Measurements from ENCODE around the gene APMAP. TPM values are rescaled to one million over a fixed set of nuclear protein-coding genes. Genes with fewer than 3 reads are reported as not detected.

APMAP gene
- total RNA-seq, 2 experiments from 2014 or later, result 36.7 to 40.0 TPM

- Mint-ChIP-seq H3K4me3 (peak overlapping the region; percentile 16), H3K27ac (peak overlapping the region; percentile 57), H3K36me3 (ENCODE audit: low read depth) (no peaks in the 10 kb centered on the region), H3K27me3 (no peaks in the 10 kb centered on the region), H3K4me1 (ENCODE audit: low read depth) (peaks cover 47% of the 10 kb centered on the region), H3K9me3 (no peaks in the 10 kb centered on the region)
- ChIA-PET CTCF (interaction anchor here (1.0 kb wide), 1 partner anchor 9 kb away, joined by 4 read pairs; no protein-coding TSS in a partner anchor), POLR2A (interaction anchor here (0.9 to 1.7 kb wide), 2 partner anchors 21 to 44 kb away, joined by 3 to 6 read pairs; no protein-coding TSS in a partner anchor)
- no peak for TF ChIP-seq CTCF (IDR thresholded peaks at IDR 0.05)
- intact Hi-C loops (cut with micrococcal nuclease), result no loop called here
- DNase-seq, result peak; percentile 52
- peak; percentile 69 for ATAC-seq
Observed at GRCh38 chr20:25035921-25036320, 43.4 kb upstream of the APMAP start.

GRCh38 chr20:25033924-25034300 is 41.4 kb upstream of the APMAP start:
- DNase-seq (no peak), ATAC-seq (no peak)
- intact Hi-C loops (cut with micrococcal nuclease), result no loop called here
- Mint-ChIP-seq H3K9me3 (no peaks in the 10 kb centered on the region), H3K27ac (no peak overlapping the region), H3K36me3 (ENCODE audit: low read depth) (peaks cover 4% of the 10 kb centered on the region), H3K4me1 (ENCODE audit: low read depth) (peaks cover 40% of the 10 kb centered on the region), H3K4me3 (no peak overlapping the region), H3K27me3 (no peaks in the 10 kb centered on the region)
- no peak for TF ChIP-seq CTCF (IDR thresholded peaks at IDR 0.05)
- CTCF ChIA-PET, result interaction anchor here (0.7 to 1.7 kb wide), 5 partner anchors 12 to 40 kb away, joined by 3 to 4 read pairs (median 3); no protein-coding TSS in a partner anchor
- POLR2A ChIA-PET, result interaction anchor here (1.1 to 1.6 kb wide), 3 partner anchors 25 to 84 kb away, joined by 3 to 4 read pairs (median 3); partner anchors contain the start of gene ACSS1

DNA sequence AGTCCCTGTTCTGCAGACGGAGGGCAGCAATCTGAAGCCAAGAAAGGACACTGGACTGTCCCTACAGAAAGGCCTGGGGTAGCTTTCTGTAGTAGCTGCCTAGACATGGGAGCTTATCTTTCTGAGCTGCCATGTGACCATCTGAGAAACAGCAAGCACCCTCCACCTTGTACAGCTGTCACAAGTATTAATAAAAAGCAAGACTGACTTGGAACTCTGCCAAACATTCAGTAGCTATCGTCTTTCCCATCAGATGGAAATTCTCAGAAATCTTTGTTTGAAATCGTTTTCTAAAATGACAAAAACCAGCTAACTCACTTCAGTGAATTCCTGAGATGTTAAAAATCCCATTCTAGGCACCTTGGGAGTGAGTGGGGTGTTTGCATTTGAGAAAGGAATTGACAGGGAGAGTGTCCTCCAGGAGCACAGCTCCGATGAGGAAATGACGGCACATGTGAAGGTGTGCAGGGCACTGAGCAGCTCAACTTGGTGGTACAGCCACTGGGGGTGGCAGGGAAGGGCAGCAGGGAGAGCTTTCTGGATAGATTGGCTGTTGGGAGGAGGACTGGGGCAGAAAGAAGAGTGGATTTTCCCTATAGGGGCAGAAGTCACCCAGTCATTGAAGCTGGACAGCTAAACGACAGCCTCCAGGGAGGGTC is 40.8 kb upstream of the APMAP start:
- DNase-seq (no peak), ATAC-seq (no peak)
- intact Hi-C loops (cut with micrococcal nuclease), result no loop called here
- ChIA-PET POLR2A (interaction anchor here (1.1 to 1.6 kb wide), 4 partner anchors 24 to 83 kb away, joined by 3 to 4 read pairs (median 3); partner anchors contain the start of gene ACSS1), CTCF (interaction anchor here (0.9 to 1.7 kb wide), 5 partner anchors 12 to 39 kb away, joined by 3 to 4 read pairs (median 3); no protein-coding TSS in a partner anchor)
- Mint-ChIP-seq H3K4me1 (ENCODE audit: low read depth) (peaks cover 35% of the 10 kb centered on the region), H3K4me3 (no peak overlapping the region), H3K9me3 (no peaks in the 10 kb centered on the region), H3K36me3 (ENCODE audit: low read depth) (peaks cover 4% of the 10 kb centered on the region), H3K27ac (no peak overlapping the region), H3K27me3 (no peaks in the 10 kb centered on the region)
- no peak for TF ChIP-seq CTCF (IDR thresholded peaks at IDR 0.05)

GRCh38 chr20:25032478-25033264 is 40.1 kb upstream of the APMAP start:
- ChIA-PET POLR2A (interaction anchor here (1.1 to 1.5 kb wide), 2 partner anchors 24 to 43 kb away, joined by 3 read pairs; no protein-coding TSS in a partner anchor), CTCF (interaction anchor here (0.9 to 1.0 kb wide), 2 partner anchors 13 to 227 kb away, joined by 3 read pairs; no protein-coding TSS in a partner anchor)
- peaks cover 28% of the 10 kb centered on the region for H3K4me1 Mint-ChIP-seq (ENCODE audit: low read depth)
- TF ChIP-seq CTCF (IDR thresholded peaks at IDR 0.05), result no peak
- peaks cover 4% of the 10 kb centered on the region for H3K36me3 Mint-ChIP-seq (ENCODE audit: low read depth)
- no peak for ATAC-seq
- intact Hi-C loops (cut with micrococcal nuclease), result no loop called here
- no peak overlapping the region for H3K4me3 Mint-ChIP-seq
- no peak overlapping the region for H3K27ac Mint-ChIP-seq
- H3K27me3 Mint-ChIP-seq, result no peaks in the 10 kb centered on the region
- no peak for DNase-seq
- H3K9me3 Mint-ChIP-seq, result no peaks in the 10 kb centered on the region
